Vagina (tissue), 2 donors: Measurements from ENCODE around the gene ZC3H14. TPM values are rescaled to one million over a fixed set of nuclear protein-coding genes. Genes with fewer than 3 reads are reported as not detected.

Experiments used
- DNase-seq, 2 donors: peaks; one replicate each; pipeline ENCODE4 v3.0.0-alpha.2; 2017; ENCODE audit errors: extremely low spot score in 2 of 2
- H3K27ac ChIP-seq: fragments of 200-600 bp; sonication (generic); one replicate; pipeline ENCODE4 v1.5.1; 2019
- H3K27me3 ChIP-seq: fragments of 200-600 bp; sonication (generic); one replicate; pipeline ENCODE4 v1.5.1; 2019
- H3K36me3 ChIP-seq, 2 donors: fragments of 200-600 bp; sonication (generic); one replicate each; pipeline ENCODE4 v1.5.1; 2017 to 2019
- H3K4me1 ChIP-seq: fragments of 200-600 bp; sonication (generic); one replicate; pipeline ENCODE4 v1.5.1; 2019
- H3K4me3 ChIP-seq, 2 donors: fragments of 200-600 bp; sonication (generic); 1 replicate in 1 of 2; 2 replicates in 1 of 2; pipeline ENCODE4 v1.5.1; 2016 to 2019
- H3K9me3 ChIP-seq: fragments of 200-600 bp; sonication (generic); one replicate; pipeline ENCODE4 v1.5.1; 2019
- POLR2A ChIP-seq, 2 donors: fragments of 450-650 bp; IDR thresholded peaks; one replicate each; pipeline ENCODE4 v1.6.1; 2017; ENCODE audit warnings: antibody characterized with exemption in 2 of 2, mild to moderate bottlenecking in 2 of 2, moderate library complexity in 2 of 2
- POLR2AphosphoS5 ChIP-seq, 2 donors: sonication (generic); formaldehyde crosslinking; IDR thresholded peaks; one replicate each; pipeline ENCODE4 v1.9.0; 2017; ENCODE audit warnings: antibody characterized with exemption in 2 of 2, mild to moderate bottlenecking in 2 of 2, low read depth in 1 of 2; ENCODE audit not compliant: insufficient read depth in 1 of 2
- intact Hi-C: fragments of 100-400 bp; cut with DNase I; formaldehyde crosslinking; loops from one replicate; pipeline ENCODE4 v1.15.1; 2023
- total RNA-seq: library from RNA; depleted of rRNA; stranded (reverse); fragments of >200 nt; gene quantifications from one replicate; pipeline ENCODE4 v1.2.3, GENCODE V29; 2016
- TF ChIP-seq, protein P1 (sequence below), 3 experiments: fragments of 450-650 bp in 2 of 3; fragments of 200-600 bp in 1 of 3; sonication (generic) in 1 of 3; IDR thresholded peaks; one replicate each; pipeline ENCODE4 v1.5.1; 2017 to 2019; ENCODE audit warnings: antibody characterized with exemption in 3 of 3, mild to moderate bottlenecking in 2 of 3, moderate library complexity in 2 of 3

ZC3H14 gene
- total RNA-seq, 1 donor from 2014 or later = 58.4 TPM

DNA sequence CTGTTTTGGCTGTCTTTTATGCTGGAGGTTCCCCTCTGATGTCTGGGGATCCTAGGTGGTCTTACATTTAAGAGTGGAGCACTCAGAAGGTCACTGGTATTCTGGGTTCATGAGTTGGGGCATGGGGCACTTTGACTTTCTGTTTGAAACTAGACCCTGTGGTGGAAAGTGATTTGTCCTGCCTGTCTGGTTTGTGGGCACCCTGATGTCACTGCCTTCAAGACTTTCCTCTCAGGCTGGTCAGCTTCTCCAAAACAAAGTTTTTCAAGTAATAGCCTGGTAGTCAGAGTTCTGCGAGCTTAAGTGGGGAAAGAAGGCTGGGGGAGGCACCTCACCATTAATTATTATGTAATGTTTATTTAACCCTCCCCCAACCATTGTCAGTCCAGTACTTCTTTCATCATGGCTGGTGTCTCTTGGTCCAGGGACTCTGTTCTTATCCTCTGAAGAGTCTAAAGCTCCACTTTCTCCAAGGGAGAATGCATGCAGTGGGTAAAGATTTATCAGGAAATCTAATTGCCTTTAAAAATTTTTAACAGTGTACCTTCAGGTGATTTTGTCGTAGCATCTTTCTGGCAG, 35.3 kb downstream of the ZC3H14 start:
- Histone ChIP-seq H3K36me3 (peaks cover 0 to 62% of the 10 kb centered on the region in 2 donors), H3K9me3 (no peaks in the 10 kb centered on the region)

DNA sequence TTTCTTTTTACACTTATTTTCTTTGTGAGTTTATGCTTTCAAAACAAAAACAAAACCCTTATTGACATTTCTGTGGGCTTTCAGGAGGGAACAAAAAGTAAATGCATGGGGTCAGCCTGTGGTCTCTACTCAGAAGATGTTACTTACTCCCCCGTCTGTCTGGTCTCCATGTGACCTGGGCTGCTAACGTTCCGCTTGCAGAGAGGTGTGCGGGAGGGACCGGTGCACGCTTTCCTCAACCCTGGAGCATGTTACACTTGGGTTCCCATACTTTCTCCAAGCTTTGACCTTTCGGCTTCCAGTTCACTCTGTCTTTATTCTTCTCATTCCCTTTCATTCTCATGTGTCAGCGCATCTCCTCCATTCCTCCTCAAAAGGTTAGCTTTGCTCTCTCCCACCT, 36.5 kb downstream of the ZC3H14 start:
- TF ChIP-seq POLR2AphosphoS5 (IDR thresholded peaks at IDR 0.05; ENCODE audit: insufficient read depth in 1 of 2, low read depth in 1 of 2) (no peak), POLR2A (IDR thresholded peaks at IDR 0.05) (no peak)
- TF ChIP-seq, protein P1, sequence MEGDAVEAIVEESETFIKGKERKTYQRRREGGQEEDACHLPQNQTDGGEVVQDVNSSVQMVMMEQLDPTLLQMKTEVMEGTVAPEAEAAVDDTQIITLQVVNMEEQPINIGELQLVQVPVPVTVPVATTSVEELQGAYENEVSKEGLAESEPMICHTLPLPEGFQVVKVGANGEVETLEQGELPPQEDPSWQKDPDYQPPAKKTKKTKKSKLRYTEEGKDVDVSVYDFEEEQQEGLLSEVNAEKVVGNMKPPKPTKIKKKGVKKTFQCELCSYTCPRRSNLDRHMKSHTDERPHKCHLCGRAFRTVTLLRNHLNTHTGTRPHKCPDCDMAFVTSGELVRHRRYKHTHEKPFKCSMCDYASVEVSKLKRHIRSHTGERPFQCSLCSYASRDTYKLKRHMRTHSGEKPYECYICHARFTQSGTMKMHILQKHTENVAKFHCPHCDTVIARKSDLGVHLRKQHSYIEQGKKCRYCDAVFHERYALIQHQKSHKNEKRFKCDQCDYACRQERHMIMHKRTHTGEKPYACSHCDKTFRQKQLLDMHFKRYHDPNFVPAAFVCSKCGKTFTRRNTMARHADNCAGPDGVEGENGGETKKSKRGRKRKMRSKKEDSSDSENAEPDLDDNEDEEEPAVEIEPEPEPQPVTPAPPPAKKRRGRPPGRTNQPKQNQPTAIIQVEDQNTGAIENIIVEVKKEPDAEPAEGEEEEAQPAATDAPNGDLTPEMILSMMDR (IDR thresholded peaks at IDR 0.05) = no peak
- Histone ChIP-seq H3K27ac (no peak overlapping the region), H3K4me3 (no peak overlapping the region), H3K27me3 (no peaks in the 10 kb centered on the region), H3K9me3 (no peaks in the 10 kb centered on the region), H3K4me1 (no peaks in the 10 kb centered on the region), H3K36me3 (peaks cover 0 to 73% of the 10 kb centered on the region in 2 donors)
- DNase-seq = no peak
- intact Hi-C loops = no loop called here

More for the DNA sequence above, 35.3 kb downstream of the ZC3H14 start:
- intact Hi-C loops = no loop called here
- no peak for TF ChIP-seq POLR2AphosphoS5 (IDR thresholded peaks at IDR 0.05; ENCODE audit: insufficient read depth in 1 of 2, low read depth in 1 of 2)
- TF ChIP-seq, protein P1 (IDR thresholded peaks at IDR 0.05) = no peak
- TF ChIP-seq POLR2A (IDR thresholded peaks at IDR 0.05) = no peak
- no peaks in the 10 kb centered on the region for H3K27me3 ChIP-seq
- H3K27ac ChIP-seq = no peak overlapping the region
- DNase-seq = no peak
- H3K4me1 ChIP-seq = no peaks in the 10 kb centered on the region
- no peak overlapping the region for H3K4me3 ChIP-seq

DNA sequence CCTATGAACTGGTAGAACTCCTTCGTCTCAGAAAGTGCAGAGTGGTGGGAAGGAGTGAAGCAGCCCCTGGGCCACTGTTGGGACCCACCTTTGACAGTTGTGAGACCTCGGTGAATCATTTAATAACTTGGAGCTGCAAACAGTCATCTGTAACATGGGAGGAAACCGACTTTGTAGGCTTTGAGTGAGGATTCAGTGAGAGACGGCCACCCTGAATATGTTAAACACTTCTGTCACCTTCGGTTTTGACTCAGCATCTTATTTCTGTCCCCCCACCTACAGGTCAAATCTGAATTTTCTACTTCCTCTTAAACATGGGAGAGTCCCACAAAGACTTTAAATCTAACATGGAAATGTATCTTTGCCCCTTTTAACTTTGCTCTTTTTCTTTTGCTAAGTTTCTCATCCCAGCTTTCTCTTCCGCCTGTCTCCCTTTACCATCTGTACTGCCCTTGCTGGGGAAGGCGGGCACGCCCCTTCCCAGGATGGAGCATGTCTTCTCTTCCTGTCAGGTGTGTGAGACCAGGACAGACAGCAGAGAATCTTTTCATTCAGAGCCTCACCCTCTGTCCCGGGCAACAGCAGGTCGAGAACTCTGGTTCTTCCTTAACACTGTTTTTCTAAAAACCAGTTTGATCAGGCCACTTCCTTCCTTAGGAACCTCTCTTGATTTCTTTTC, 37.1 kb downstream of the ZC3H14 start:
- H3K27ac ChIP-seq = no peak overlapping the region
- DNase-seq = no peak
- intact Hi-C loops = no loop called here
- H3K4me1 ChIP-seq = no peaks in the 10 kb centered on the region
- no peaks in the 10 kb centered on the region for H3K9me3 ChIP-seq
- H3K27me3 ChIP-seq = no peaks in the 10 kb centered on the region
- H3K36me3 ChIP-seq = peaks cover 0 to 77% of the 10 kb centered on the region in 2 donors
- no peak overlapping the region for H3K4me3 ChIP-seq
- TF ChIP-seq POLR2AphosphoS5 (IDR thresholded peaks at IDR 0.05; ENCODE audit: insufficient read depth in 1 of 2, low read depth in 1 of 2) = no peak
- no peak for TF ChIP-seq POLR2A (IDR thresholded peaks at IDR 0.05)
- TF ChIP-seq, protein P1 (IDR thresholded peaks at IDR 0.05) = no peak

DNA sequence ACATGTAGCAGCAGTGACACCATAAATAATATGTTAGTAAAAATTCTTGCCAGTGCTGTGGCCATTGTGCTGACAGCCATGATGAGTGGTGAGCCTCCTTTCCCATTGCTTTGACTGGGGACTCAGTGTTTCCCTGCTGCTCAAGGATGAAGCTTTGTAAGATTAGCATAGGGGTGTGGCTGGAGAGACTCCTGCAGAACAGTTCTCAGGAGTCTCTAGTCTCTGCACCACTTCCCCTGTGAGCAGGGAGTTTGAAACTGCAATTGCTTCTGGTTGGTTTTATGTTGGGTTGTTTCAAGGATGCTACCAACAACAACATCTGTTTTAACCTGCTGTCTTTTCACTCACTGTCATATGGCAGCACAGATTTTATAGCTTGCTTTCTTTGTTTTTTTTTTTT, 41.4 kb downstream of the ZC3H14 start:
- peaks cover 0 to 74% of the 10 kb centered on the region in 2 donors for H3K36me3 ChIP-seq
- H3K27me3 ChIP-seq = no peaks in the 10 kb centered on the region
- intact Hi-C loops = no loop called here
- no peak overlapping the region for H3K4me3 ChIP-seq
- DNase-seq = no peak
- H3K4me1 ChIP-seq = no peaks in the 10 kb centered on the region
- H3K27ac ChIP-seq = no peak overlapping the region
- no peaks in the 10 kb centered on the region for H3K9me3 ChIP-seq
- TF ChIP-seq, protein P1 (IDR thresholded peaks at IDR 0.05) = no peak
- TF ChIP-seq POLR2AphosphoS5 (IDR thresholded peaks at IDR 0.05; ENCODE audit: insufficient read depth in 1 of 2, low read depth in 1 of 2) = no peak
- TF ChIP-seq POLR2A (IDR thresholded peaks at IDR 0.05) = no peak

DNA sequence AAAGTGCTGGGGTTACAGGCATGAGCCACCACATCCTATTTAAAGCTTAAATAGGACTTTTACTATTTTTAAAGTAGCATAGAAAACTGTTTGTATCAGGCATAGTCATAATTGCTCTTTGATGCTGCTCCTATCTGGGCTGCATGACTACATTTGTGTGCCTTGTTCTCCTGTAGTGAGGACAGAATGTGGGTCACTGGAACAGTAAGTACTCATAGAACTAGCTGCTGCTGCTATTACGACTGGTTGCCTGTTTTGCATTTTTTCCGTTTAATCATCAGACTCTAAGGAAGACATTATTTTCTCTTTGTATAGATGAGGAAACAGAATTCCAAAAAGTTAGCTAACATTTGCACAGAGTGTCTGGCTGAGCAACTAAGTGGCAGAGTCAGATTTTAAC, 42.8 kb downstream of the ZC3H14 start:
- Histone ChIP-seq H3K36me3 (peaks cover 0 to 83% of the 10 kb centered on the region in 2 donors), H3K27me3 (no peaks in the 10 kb centered on the region), H3K4me1 (no peaks in the 10 kb centered on the region), H3K9me3 (no peaks in the 10 kb centered on the region), H3K4me3 (no peak overlapping the region), H3K27ac (no peak overlapping the region)
- no peak for DNase-seq
- intact Hi-C loops = no loop called here
- no peak for TF ChIP-seq POLR2A (IDR thresholded peaks at IDR 0.05)
